Non-pigmented ciliary epithelial cell (primary cell): ENCODE measurements around the gene SLC9A5.
A peak's percentile ranks its signal among the peaks of the same experiment; 100 is the strongest.

Experiments
- DNase-seq: peaks from one replicate; pipeline ENCODE4 v3.0.0-alpha.2; 2010; ENCODE audit warnings: low read depth

SLC9A5 gene

DNA sequence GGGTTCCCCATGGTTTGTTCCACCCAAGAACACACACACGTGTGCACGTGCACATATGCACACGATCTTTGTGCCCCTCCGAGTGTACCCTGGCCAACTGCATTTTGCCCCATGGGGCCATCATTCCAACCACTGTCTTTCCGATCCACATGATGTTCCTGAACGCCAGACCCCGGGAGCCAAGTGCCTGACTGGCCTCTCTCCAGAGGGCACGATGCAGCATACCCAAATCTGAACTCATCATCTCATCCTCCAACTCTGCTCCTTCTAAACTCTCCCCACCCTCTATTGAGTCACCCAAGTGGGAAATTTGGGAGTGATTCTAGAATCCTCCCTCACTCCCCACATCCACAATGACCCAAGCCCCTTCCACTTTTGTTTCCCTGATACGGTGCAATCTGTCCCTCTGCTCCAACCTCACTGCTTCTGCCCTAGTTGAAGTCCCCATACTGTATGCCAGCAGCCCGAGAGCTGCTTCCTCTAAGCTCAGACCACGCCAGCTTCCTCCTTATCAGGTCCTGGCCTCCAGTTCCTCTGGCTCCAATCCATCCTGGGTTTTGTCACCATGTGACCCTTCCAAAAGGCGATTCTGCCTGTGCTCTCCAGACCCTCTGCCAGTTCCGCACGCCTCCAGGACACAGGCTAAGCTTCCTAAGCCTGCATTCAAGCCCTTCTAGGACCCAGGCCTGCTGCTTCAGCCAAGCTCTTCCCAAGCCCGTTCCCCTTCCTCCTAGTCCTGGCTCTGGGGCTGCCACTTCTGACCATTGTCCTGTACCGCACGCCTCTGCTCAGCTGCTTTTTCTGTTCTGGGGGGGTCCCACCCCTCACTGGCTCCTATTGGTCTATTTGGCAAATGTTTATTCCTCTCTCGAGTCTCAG lies 31.9 kb upstream of the SLC9A5 start:
- DNase-seq = no peak

GRCh38 chr16:67223992-67224391 lies 24.8 kb upstream of the SLC9A5 start:
- no peak for DNase-seq

DNA sequence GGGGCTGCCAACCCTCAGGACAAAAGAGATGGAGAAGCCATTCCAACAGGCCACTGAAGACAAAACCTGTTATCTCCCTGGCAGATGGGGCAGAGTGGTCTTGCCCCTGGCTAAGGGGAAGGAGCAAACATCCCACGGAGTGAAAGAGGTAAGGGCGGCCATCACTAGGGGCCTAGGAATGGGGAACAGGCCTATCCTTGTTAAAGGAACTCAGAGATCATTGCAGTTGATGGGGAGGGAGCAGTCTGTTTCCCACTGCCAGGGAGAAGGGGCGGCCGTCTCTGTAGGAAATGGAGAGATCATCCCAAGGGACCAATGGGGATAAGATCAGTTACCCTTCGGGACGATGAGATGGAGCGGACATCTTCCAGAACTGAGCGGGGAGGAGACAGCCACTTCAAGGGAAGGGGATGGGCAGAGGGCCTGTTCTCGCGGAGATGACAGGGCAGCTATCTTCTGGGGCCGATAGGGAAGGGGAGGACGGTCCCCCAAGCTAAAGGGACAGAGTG lies 22.4 kb upstream of the SLC9A5 start:
- DNase-seq = no peak

DNA sequence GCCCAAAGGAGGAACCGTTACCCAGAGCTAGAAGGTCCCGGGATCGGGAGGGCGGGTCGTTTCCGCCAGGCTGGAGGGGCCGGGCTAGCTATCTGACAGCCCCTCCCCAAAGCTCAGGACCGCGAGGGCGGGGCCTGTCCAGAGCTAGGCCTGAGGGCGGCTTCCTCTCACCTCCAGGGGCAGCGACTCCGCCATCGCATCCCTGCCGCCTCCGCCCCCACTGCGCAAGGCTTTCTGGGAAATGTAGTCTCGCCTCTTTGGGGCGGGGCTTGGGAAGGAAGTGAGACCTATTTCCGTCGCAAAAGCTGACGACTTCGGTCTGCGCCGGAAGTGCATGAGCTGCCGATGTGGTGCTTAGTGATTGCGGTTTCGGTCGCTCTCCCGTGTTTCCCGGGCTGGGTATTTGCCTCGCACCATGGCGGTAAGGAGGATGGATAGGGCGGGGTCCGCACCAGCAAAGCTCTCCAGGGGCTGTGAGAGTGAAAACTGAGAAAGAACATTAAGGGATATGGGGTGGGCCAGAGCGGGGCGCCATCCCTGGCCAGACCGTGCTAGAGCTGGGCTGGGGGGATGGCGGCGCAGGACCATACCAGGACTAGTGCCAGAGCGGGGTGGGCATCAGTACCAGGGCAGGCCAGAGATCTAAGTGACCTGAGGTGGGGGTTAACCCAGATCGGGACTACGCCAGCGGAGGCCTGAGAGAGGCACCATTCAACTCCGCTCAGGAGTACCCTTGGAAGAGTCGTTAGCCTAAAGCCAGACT lies 21.8 kb upstream of the SLC9A5 start, which contains the start of gene TMEM208:
TSS of gene TMEM208 (plus strand) at position 327 of the 763 bp plus-strand sequence. CDS start at position 416, 89 bp downstream.
- peak; percentile 89 for DNase-seq

DNA sequence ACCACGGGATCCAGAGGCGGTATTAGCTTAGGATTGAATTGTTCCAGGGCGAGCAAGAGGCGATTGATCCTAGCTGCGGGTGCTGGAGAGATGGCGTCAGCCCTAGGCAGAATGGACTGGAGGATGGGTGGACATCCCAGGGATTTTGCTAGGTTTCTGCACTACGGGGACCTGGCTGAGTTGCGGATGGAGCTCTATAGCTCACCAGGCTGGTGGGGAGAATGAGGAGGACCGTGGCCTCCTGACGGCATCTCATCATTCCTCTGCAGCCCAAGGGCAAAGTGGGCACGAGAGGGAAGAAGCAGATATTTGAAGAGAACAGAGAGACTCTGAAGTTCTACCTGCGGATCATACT lies 21.2 kb upstream of the SLC9A5 start:
- DNase-seq = no peak

DNA sequence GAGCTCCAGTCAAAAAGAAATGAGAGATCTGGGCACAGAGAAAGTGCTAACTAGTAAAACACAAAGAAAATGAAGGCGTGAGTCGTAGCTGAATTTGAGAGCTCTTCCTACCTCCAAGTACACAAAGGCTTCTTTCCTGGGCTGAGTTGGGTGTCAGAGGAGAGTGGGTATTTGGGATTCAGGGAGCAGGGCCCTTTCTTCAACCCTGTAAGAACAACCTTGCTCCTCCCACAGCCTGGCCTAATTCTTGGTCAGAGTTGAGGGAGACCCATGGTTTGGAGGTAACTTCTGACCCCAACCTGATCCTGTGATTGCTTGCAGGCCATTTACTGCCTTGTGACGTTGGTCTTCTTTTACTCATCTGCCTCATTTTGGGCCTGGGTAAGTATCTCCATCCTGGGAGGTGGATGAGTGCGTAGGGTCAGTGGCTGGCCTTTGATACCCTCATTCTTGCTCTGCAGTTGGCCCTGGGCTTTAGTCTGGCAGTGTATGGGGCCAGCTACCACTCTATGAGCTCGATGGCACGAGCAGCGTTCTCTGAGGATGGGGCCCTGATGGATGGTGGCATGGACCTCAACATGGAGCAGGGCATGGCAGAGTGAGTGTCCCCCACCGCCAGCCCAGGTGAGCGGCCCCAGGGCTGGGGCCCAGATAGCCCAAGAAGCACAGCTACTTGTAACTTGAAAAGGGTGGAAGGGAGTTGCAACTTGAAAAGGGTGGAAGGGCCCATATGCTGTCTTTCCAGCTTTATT lies 20.6 kb upstream of the SLC9A5 start:
- DNase-seq = no peak

- DNase-seq = no peak
Measured at GRCh38 chr16:67228905-67229304, 19.9 kb upstream of the SLC9A5 start.

DNA sequence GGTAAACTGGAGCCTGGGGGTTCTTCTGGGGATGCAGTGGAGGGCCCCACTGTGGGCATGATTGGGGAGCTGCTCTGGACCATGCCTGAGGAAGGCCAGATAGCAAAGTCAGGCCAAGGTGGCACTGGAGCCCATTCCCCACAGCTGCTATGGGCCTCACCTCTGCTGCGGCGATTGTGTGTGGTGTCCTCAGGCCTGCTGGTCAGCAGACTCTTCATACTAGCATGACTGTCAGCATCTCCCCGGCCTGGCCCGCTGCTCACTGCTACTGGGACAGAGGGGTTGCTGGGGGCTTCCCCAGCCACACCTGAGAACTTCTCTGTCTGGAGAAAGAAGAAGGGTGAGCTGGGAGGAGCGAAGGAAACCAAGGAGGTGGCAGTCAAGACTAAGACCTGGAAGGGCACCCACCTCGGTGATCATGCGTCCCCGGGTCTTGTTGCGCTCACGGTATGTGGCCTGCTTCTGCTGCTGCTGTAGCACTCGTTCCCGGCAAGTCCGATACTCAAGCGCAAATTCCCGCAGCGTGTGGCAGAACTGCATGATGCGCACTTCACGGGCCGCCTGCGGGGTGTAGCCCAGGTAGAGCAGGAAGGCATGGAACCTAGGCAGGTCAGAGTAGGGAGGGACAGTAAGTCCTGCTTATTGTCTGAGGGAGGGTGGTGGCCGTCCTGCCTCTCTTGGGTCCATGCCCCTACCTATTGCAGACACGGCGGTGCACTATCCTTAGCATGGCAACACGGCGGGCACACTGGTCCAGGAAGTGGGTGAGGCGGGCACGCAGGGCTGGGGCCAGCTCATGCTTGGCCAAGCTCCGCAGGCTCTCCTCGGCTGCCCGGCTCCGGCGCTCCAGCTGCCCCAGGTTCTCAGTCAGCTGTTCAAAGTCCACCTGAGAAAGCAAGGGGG lies 18.6 kb upstream of the SLC9A5 start:
- DNase-seq = no peak

GRCh38 chr16:67230809-67231660 lies 17.7 kb upstream of the SLC9A5 start:
- DNase-seq = no peak

DNA sequence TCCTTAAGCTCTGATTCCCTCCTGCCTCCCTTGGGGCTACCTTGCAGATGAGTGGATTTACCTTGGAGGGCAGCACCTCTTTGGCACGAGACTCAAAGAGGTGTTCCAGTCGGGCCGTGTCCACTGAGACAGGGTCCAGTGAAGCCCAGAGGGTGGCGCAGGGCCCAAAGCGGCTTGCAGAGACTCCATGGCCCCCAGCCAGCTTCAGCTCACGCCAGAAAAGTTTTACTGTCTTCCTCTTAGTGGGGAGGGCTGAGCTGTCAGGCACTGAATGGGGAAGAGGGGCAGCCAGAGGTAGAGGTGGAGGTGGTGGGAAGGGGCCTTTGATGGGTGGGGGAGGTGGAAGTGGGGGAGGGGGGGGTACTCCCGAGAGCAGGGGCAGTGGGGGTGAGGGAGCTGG lies 15.2 kb upstream of the SLC9A5 start:
- DNase-seq = no peak

DNA sequence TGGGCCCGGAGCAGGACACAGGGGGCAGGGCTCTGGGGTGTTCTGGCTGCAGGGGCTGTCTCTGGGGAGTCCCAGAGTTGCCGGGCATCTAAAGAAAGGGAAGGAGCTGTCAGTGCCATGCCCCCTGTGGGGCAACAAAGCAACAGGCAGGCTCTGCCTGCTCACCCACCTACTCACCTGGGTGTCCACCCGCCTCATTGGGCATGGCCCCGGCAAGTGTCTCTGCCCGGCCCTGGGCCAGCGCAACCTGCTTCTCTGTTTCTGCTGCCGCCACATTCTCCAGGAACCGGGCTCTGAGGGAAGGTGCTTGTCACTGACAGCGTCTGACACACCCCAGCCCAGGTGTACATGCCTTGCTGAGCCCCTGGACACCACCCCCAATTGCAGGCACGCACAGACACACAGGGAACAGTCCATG lies 14.6 kb upstream of the SLC9A5 start:
- no peak for DNase-seq

- DNase-seq = no peak
Measured at GRCh38 chr16:67235816-67236562, 12.8 kb upstream of the SLC9A5 start.

GRCh38 chr16:67236563-67237395 lies 12.0 kb upstream of the SLC9A5 start:
- DNase-seq = no peak

DNA sequence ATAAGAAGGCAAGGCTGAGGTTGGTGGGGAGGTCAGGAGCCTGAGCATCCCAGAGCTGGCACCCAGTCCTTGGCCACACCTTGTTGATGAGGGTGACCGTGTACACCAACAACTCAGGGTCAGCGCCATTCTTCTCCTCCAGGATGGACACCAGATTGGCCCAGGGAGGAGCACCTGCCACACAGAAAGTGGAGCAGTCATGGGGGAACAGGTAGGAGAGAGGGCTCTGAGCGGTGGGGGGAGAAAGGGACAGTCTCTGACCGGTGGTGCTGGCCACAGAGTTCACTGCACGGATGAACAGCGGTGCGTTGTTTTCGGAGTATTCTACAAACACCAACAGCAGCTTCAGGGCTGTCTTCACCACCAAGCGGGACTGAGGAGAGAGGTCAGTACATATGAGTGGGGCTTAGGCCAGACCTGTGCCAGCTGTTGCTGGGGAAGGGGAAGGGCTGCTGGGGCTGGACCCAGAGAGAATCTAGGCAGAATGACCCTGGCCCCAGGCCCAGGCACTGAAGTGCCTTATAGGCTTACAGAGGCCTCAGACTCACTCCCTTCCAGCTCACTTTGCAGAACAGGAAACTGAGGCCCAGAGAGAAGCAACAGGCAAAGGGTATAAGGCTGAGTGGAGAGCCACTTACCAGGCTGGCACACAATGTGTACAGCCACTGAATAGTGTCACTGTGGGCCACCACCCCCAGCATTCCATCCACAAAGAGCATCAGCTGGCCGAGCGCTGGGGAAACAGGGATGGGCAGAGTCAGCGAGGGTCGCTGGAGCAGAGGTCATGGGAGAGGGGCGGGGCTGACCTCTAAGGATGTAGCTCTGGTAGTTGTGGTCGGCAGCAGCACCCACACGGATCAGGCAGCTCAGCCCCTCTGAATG lies 11.1 kb upstream of the SLC9A5 start:
- no peak for DNase-seq

DNA sequence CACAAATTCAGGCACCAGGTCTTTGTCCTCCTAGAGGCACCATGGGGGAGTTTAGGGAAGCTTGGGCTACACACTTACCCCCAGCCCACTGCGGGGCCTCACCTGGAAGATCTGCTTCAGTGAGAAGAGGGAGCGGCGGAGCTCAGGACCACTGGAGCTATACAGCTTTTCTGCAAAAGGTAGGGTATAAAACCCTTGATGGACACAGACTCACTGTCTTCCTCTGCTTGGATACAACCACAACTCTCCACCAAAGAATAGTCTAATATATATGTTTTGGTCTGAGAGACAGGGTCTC lies 10.6 kb upstream of the SLC9A5 start:
- no peak for DNase-seq

GRCh38 chr16:67238806-67239470 lies 9.8 kb upstream of the SLC9A5 start:
- no peak for DNase-seq

- DNase-seq = no peak
Measured at GRCh38 chr16:67240506-67240905, 8.3 kb upstream of the SLC9A5 start.
